Pancreas (tissue), 10 donors: ENCODE data around the gene BTNL8. TPM values are rescaled to one million over a fixed set of nuclear protein-coding genes. Genes with fewer than 3 reads are reported as not detected.

ENCODE experiments used
- ATAC-seq, 4 donors: fragments of 200-7000 bp; cut with Tn5 transposase; one replicate each; pipeline versions ENCODE4 v1.8.0 to v1.9.1; 2020; ENCODE audit warnings: mild to moderate bottlenecking in 4 of 4, moderate library complexity in 4 of 4
- DNase-seq, 6 donors: peaks; one replicate each; pipeline ENCODE4 v3.0.0-alpha.2; 2020
- FAIRE-seq: peaks from 2 replicates; lab custom pipeline; 2012; peaks lifted over from hg19 to GRCh38; lab: Jason Lieb, UNC
- H3K27ac ChIP-seq, 4 donors: fragments of 200-600 bp; sonication (generic); 1 replicate in 3 of 4; 2 replicates in 1 of 4; pipeline versions ENCODE4 v1.5.0 to v1.8.0; 2020
- H3K27me3 ChIP-seq, 4 donors: fragments of 200-600 bp; one replicate each; pipeline ENCODE4 v1.8.0; 2021
- H3K36me3 ChIP-seq, 3 donors: fragments of 200-600 bp; sonication (generic) in 1 of 3; one replicate each; pipeline versions ENCODE4 v1.5.0 to v1.8.0; 2020 to 2021
- H3K4me1 ChIP-seq, 3 donors: fragments of 200-600 bp; one replicate each; pipeline ENCODE4 v1.8.0; 2021
- H3K4me3 ChIP-seq, 4 donors: fragments of 200-600 bp; sonication (generic) in 2 of 4; one replicate each; pipeline versions ENCODE4 v1.5.0 to v1.8.0; 2020 to 2021
- H3K9me3 ChIP-seq, 4 donors: fragments of 200-600 bp; one replicate each; pipeline ENCODE4 v1.8.0; 2021
- WGBS, 2 donors: extraction: QIAGEN DNeasy Blood & Tissue Kit; methylation state at CpG; one replicate each; pipeline ENCODE4 v1.1.7; 2013; 5-methylcytosine and 5-hydroxymethylcytosine counted together
- intact Hi-C, 3 donors: fragments of 100-400 bp; cut with DNase I; formaldehyde crosslinking; loops; one replicate each; pipeline versions ENCODE4 v1.11.1 to v1.14.2; 2022
- polyA plus RNA-seq, 2 donors: library from polyadenylated mRNA; stranded (reverse); fragments of 200-250 nt; gene quantifications; one replicate each; pipeline ENCODE4 v1.2.3, GENCODE V29; 2013
- total RNA-seq, 6 donors: library from RNA; stranded (reverse); fragmentation: NEBNext Ultra II Directional in 4 of 6; extraction: Animal tissue kit (Norgen Biotek cat#: 25700) in 4 of 6; gene quantifications; one replicate each; pipeline versions ENCODE4 v1.2.1 to v1.2.4, GENCODE V29; 2021 to 2023
- TF ChIP-seq, protein P1 (sequence below), 4 donors: fragments of 200-600 bp; sonication (generic) in 3 of 4; IDR thresholded peaks; one replicate each; pipeline versions ENCODE4 v1.5.0 to v1.8.0; 2021; ENCODE audit warnings: antibody characterized with exemption in 4 of 4
- donor health status: healthy with polysubstance abuse.
- donor health status: DM: no; HTN: no; CAD: no; lungs with moderate emphysema.
- donor health status: DM: no; HTN: no; CAD: no.
- donor health status: control.
- donor health status: control.
- donor health status: Bipolar disorder and iron deficiency.
- donor health status: DM: yes; HTN: yes; CAD: no.
- donor health status: DM: no; HTN: no; CAD: no.
- donor health status: DM: no; HTN: no; CAD: no.
- donor health status: DM: yes; HTN: yes; CAD: no.

BTNL8 gene
- total and polyA plus RNA-seq, 8 donors: 0.23 to 1.5 (median 0.45) TPM; not detected in 2

DNA sequence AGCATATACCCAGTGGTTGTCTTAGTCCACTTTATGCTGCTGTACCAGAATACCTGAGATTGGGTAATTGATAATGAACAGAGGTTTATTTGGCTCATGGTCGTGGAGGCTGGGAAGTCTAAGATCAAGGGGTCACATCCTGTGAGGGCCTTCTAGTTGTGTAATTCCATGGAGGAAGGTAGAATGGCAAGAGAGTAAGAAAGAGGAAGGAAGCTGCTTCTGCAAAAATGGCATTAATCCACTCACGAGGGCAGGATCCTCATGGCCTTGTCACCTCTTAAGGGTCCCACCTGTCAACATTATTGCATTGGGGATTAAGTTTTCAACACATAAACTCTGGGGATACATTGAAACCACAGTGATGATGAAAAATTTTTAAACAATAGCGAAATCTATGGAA is 17.0 kb downstream of the BTNL8 start:
- no peaks in the 10 kb centered on the region for H3K36me3 ChIP-seq
- H3K4me3 ChIP-seq: no peak overlapping the region
- no peak for DNase-seq
- H3K27ac ChIP-seq: no peak overlapping the region
- 57 to 66% methylated on average over 3 of the region's 3 CpGs for WGBS, 2 donors
- H3K27me3 ChIP-seq: no peaks in the 10 kb centered on the region
- FAIRE-seq: no peak
- no peak for ATAC-seq
- H3K4me1 ChIP-seq: no peaks in the 10 kb centered on the region
- TF ChIP-seq, protein P1, sequence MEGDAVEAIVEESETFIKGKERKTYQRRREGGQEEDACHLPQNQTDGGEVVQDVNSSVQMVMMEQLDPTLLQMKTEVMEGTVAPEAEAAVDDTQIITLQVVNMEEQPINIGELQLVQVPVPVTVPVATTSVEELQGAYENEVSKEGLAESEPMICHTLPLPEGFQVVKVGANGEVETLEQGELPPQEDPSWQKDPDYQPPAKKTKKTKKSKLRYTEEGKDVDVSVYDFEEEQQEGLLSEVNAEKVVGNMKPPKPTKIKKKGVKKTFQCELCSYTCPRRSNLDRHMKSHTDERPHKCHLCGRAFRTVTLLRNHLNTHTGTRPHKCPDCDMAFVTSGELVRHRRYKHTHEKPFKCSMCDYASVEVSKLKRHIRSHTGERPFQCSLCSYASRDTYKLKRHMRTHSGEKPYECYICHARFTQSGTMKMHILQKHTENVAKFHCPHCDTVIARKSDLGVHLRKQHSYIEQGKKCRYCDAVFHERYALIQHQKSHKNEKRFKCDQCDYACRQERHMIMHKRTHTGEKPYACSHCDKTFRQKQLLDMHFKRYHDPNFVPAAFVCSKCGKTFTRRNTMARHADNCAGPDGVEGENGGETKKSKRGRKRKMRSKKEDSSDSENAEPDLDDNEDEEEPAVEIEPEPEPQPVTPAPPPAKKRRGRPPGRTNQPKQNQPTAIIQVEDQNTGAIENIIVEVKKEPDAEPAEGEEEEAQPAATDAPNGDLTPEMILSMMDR (IDR thresholded peaks at IDR 0.05): no peak
- intact Hi-C loops: no loop called here
- H3K9me3 ChIP-seq: no peaks in the 10 kb centered on the region

DNA sequence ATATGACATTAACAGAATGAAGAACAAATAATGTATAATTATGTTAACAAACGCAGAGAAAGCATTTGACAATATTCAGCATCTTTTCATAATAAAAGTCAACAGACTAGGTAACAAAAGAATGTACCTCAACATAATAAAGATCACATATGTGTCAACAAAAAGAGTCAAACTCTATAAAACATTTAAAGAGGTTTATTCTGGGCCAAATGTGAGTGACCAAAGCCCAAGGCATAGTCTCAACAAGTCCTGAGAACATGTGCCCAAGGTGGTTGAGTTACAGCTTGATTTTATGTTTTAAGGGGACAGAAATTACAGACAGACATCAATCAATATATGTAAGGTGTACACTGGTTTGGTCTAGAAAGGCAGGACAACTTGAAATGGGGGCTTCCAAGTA is 19.4 kb downstream of the BTNL8 start:
- H3K27ac ChIP-seq: no peak overlapping the region
- no peak for ATAC-seq
- TF ChIP-seq, protein P1 (IDR thresholded peaks at IDR 0.05): no peak
- no peak for DNase-seq
- intact Hi-C loops: no loop called here
- no peaks in the 10 kb centered on the region for H3K27me3 ChIP-seq
- H3K4me1 ChIP-seq: no peaks in the 10 kb centered on the region
- FAIRE-seq: no peak
- WGBS, 2 donors: 72 to 85% methylated on average over 1 of the region's 1 CpG
- H3K9me3 ChIP-seq: no peaks in the 10 kb centered on the region
- H3K36me3 ChIP-seq: no peaks in the 10 kb centered on the region
- H3K4me3 ChIP-seq: no peak overlapping the region

DNA sequence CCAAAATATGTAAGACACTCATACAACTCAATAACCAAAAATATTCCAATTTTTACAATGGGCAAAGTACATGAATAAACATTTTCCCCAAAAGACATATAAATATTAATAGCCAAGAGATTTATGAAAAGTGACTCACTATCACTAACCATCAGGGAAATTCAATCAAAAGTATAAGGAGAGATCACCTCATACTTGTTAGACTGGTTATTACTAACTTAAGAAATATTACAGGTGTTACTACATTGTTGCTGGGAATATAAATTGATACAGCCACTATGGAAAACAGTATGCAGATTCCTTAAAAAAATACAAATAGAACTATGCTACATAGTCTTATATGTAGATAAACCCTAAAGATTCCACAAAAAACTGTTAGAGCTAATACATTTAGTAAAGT is 21.8 kb downstream of the BTNL8 start:
- H3K36me3 ChIP-seq: no peaks in the 10 kb centered on the region
- no peaks in the 10 kb centered on the region for H3K27me3 ChIP-seq
- H3K27ac ChIP-seq: no peak overlapping the region
- H3K4me1 ChIP-seq: no peaks in the 10 kb centered on the region
- DNase-seq (no peak), FAIRE-seq (no peak), ATAC-seq (no peak)
- H3K9me3 ChIP-seq: no peaks in the 10 kb centered on the region
- H3K4me3 ChIP-seq: no peak overlapping the region
- TF ChIP-seq, protein P1 (IDR thresholded peaks at IDR 0.05): no peak
- intact Hi-C loops: no loop called here

DNA sequence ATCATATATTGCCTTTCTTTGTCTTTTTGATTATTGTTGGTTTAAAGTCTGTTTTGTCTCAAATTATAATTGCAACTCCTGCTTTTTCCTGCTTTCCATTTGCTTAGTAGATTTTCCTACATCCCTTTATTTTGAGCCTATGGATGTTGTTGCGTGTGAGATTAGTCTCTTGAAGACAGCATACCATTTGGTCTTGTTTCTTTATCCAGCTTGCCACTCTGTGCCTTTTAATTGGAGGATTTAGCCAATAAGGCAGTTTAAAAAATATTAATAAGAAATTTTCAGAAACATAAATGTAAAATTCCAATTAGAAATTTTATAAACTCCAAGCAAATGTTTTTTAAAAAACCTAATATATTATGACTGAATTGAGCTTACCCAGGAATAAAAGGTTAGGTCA is 24.0 kb downstream of the BTNL8 start:
- DNase-seq (no peak), FAIRE-seq (no peak), ATAC-seq (no peak)
- H3K27ac ChIP-seq: no peak overlapping the region
- H3K27me3 ChIP-seq: no peaks in the 10 kb centered on the region
- no peaks in the 10 kb centered on the region for H3K36me3 ChIP-seq
- intact Hi-C loops: no loop called here
- 93 to 96% methylated on average over 1 of the region's 1 CpG for WGBS, 2 donors
- no peak overlapping the region for H3K4me3 ChIP-seq
- H3K4me1 ChIP-seq: no peaks in the 10 kb centered on the region
- H3K9me3 ChIP-seq: no peaks in the 10 kb centered on the region
- TF ChIP-seq, protein P1 (IDR thresholded peaks at IDR 0.05): no peak

DNA sequence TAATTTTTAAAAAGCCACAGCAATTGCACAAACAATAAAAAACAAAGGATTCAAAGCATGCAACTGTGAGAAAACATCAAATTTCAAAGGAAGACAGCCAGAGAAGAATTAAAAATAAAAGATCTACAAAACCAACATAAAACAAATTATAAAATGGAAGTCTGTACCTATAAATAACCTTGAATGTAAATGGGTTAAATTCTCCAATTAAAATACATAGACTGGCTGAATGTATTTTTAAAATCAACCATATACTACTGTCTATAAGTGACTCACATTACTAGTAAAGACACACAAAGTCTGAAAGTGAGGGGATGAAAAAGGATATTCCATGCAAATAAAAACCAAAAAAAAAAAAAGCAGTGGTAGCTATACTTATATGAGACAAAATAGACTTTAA is 33.7 kb downstream of the BTNL8 start:
- FAIRE-seq (no peak), DNase-seq (no peak), ATAC-seq (no peak)
- H3K27ac ChIP-seq: no peak overlapping the region
- H3K4me1 ChIP-seq: no peaks in the 10 kb centered on the region
- H3K27me3 ChIP-seq: no peaks in the 10 kb centered on the region
- no peaks in the 10 kb centered on the region for H3K9me3 ChIP-seq
- TF ChIP-seq, protein P1 (IDR thresholded peaks at IDR 0.05): no peak
- no peak overlapping the region for H3K4me3 ChIP-seq
- intact Hi-C loops: no loop called here
- no peaks in the 10 kb centered on the region for H3K36me3 ChIP-seq
